Measurements from ENCODE around the gene PPEF1. TPM values are rescaled to one million over a fixed set of nuclear protein-coding genes. Genes with fewer than 3 reads are reported as not detected.
A peak's percentile ranks its signal among the peaks of the same experiment; 100 is the strongest.

Gene PPEF1, protein sequence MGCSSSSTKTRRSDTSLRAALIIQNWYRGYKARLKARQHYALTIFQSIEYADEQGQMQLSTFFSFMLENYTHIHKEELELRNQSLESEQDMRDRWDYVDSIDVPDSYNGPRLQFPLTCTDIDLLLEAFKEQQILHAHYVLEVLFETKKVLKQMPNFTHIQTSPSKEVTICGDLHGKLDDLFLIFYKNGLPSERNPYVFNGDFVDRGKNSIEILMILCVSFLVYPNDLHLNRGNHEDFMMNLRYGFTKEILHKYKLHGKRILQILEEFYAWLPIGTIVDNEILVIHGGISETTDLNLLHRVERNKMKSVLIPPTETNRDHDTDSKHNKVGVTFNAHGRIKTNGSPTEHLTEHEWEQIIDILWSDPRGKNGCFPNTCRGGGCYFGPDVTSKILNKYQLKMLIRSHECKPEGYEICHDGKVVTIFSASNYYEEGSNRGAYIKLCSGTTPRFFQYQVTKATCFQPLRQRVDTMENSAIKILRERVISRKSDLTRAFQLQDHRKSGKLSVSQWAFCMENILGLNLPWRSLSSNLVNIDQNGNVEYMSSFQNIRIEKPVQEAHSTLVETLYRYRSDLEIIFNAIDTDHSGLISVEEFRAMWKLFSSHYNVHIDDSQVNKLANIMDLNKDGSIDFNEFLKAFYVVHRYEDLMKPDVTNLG
- not detected in 2 replicates for total RNA-seq (2014; rRNA removed; shearing (Covaris generic); ENCODE audit: low replicate concordance)

DNA sequence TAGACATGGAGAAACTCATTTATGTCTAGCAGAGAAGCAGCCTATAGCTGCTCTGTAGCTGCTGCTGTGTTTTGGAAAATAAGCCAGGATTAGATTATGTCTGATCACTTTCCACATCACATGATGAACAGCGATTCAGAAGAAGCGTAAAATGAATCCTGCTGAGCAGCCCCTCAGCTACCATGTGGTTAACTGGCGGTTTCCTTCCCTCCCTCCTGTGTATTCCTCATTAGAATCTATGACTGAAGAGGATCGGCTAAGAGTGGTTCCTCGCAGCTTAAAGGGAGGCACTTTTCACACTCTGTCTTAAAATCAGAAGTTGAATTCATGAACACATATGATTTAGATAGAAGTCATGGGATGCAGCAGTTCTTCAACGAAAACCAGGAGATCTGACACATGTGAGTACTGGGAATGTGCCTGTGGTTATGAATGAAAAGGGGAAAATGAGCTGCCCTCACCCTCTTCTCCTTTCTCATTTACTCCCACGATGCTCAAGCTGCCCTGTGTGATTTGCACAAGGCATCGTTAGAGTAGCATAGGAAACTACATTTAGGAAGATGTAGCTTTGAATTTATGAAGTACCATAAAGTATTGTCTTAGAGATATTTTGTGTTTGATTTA, at the start of gene PPEF1:
Gene PPEF1 (plus strand): TSS at position 220 of the 624 bp plus-strand sequence. CDS start 136 bp downstream, at position 356.
- H3K27me3 ChIP-seq (ENCODE audit: low read length) = no peaks in the 10 kb centered on the region
- no peak for DNase-seq
- no peak within 1 kb of the TSS for H3K4me2 ChIP-seq (ENCODE audit: low read depth, low read length, poor library complexity, severe bottlenecking)
- no peaks in the 10 kb centered on the region for H3K9me3 ChIP-seq (ENCODE audit: low read length)
- no peaks in the 10 kb centered on the region for H3K4me1 ChIP-seq (ENCODE audit: low read length)
- H2AFZ ChIP-seq (ENCODE audit: low read length) = no peak within 1 kb of the TSS
- H4K20me1 ChIP-seq (ENCODE audit: insufficient read depth, low read depth, low read length) = no peaks in the 10 kb centered on the region
- no peaks in the 10 kb centered on the region for H3K36me3 ChIP-seq (ENCODE audit: insufficient read depth, low read length)
- no peaks in the 10 kb centered on the region for H3K79me2 ChIP-seq (ENCODE audit: low read length)
- no peaks in the 10 kb centered on the region for H3K9me2 ChIP-seq (replicated peaks; ENCODE audit: insufficient read depth, low read length)
- H3K9ac ChIP-seq (ENCODE audit: low read length) = no peak within 1 kb of the TSS
- no peak within 1 kb of the TSS for H3K4me3 ChIP-seq (ENCODE audit: low read length)
- H3K27ac ChIP-seq (ENCODE audit: low read length) = no peak within 1 kb of the TSS

DNA sequence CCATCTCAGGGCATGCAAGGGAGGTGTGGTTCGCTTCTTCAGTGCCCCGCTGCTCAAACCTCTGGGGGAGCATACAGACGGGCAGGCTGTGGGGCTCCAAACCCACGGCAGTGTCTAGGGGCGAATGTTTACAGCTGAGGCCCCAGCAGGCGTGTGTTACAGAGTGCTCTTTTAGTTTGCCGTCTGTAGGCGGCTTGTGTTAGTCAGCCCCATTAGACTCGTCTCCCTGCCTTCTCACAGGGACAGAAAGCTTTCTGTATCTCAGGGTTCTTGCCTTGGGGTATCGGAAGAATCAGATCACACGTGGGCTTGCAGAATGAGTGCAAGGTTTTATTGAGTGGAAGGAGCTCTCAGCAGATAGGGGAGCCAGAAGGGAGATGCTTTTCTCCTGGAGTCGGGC, 46.2 kb upstream of the PPEF1 start:
- no peaks in the 10 kb centered on the region for H3K9me3 ChIP-seq (ENCODE audit: low read length)

DNA sequence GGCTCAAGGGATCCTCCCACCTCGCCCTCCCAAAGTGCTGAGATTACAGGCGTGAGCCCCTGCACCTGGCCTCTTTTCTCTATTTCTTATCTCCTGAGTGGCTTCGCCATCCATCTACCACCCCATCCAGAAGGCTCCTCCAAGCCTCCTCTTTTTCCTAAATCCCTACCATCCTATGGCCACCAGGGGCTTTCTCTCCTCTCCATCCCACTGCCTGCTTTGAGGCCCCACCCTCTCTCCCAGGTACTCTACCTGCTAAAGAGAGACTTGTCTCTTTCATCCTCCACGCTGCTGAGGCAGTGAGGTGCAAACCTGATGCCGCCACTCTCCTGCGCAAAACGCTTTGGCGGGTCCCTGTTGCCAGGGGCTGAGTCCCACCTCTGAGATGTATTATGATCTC, 42.5 kb upstream of the PPEF1 start:
- H3K27ac ChIP-seq (ENCODE audit: low read length) = no peak overlapping the region
- H3K9me2 ChIP-seq (replicated peaks; ENCODE audit: insufficient read depth, low read length) = no peaks in the 10 kb centered on the region
- no peak overlapping the region for H3K4me3 ChIP-seq (ENCODE audit: low read length)
- H3K4me2 ChIP-seq (ENCODE audit: low read depth, low read length, poor library complexity, severe bottlenecking) = no peak overlapping the region
- no peaks in the 10 kb centered on the region for H3K36me3 ChIP-seq (ENCODE audit: insufficient read depth, low read length)
- no peaks in the 10 kb centered on the region for H3K9me3 ChIP-seq (ENCODE audit: low read length)
- no peaks in the 10 kb centered on the region for H4K20me1 ChIP-seq (ENCODE audit: insufficient read depth, low read depth, low read length)
- no peak overlapping the region for H2AFZ ChIP-seq (ENCODE audit: low read length)
- no peak for DNase-seq
- no peaks in the 10 kb centered on the region for H3K4me1 ChIP-seq (ENCODE audit: low read length)
- no peaks in the 10 kb centered on the region for H3K79me2 ChIP-seq (ENCODE audit: low read length)
- no peaks in the 10 kb centered on the region for H3K27me3 ChIP-seq (ENCODE audit: low read length)
- no peak overlapping the region for H3K9ac ChIP-seq (ENCODE audit: low read length)

More for the DNA sequence above, 46.2 kb upstream of the PPEF1 start:
- H4K20me1 ChIP-seq (ENCODE audit: insufficient read depth, low read depth, low read length) = no peaks in the 10 kb centered on the region
- no peak overlapping the region for H3K27ac ChIP-seq (ENCODE audit: low read length)
- H3K4me2 ChIP-seq (ENCODE audit: low read depth, low read length, poor library complexity, severe bottlenecking) = no peak overlapping the region
- H3K36me3 ChIP-seq (ENCODE audit: insufficient read depth, low read length) = no peaks in the 10 kb centered on the region
- H3K27me3 ChIP-seq (ENCODE audit: low read length) = no peaks in the 10 kb centered on the region
- H3K9me2 ChIP-seq (replicated peaks; ENCODE audit: insufficient read depth, low read length) = no peaks in the 10 kb centered on the region
- H3K4me1 ChIP-seq (ENCODE audit: low read length) = no peaks in the 10 kb centered on the region
- no peaks in the 10 kb centered on the region for H3K79me2 ChIP-seq (ENCODE audit: low read length)
- no peak for DNase-seq
- H2AFZ ChIP-seq (ENCODE audit: low read length) = no peak overlapping the region
- H3K4me3 ChIP-seq (ENCODE audit: low read length) = no peak overlapping the region
- H3K9ac ChIP-seq (ENCODE audit: low read length) = no peak overlapping the region

DNA sequence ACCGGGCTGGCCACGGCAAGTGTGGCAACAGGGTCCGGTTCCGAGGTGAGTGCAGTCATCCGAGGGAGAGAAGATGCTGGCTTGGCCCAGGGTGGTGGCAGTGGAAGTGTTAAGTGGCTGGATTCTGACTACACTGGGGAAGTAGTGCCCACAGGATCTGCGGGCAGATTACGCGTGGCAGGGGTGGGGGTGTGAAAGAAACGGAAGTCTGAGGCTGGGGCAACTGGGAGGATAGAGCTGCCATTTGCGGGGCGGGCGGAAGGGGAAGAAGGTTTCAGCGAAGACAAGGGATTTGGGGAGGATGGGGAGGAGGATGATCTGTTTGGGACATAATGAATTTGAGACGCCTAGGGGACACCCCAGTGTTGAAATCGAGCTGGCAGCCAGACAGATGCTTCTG, 40.8 kb upstream of the PPEF1 start:
- Histone ChIP-seq H4K20me1 (ENCODE audit: insufficient read depth, low read depth, low read length) (no peaks in the 10 kb centered on the region), H3K27ac (ENCODE audit: low read length) (no peak overlapping the region), H3K9me2 (replicated peaks; ENCODE audit: insufficient read depth, low read length) (no peaks in the 10 kb centered on the region), H3K9ac (ENCODE audit: low read length) (no peak overlapping the region), H3K36me3 (ENCODE audit: insufficient read depth, low read length) (no peaks in the 10 kb centered on the region), H3K9me3 (ENCODE audit: low read length) (no peaks in the 10 kb centered on the region), H3K4me2 (ENCODE audit: low read depth, low read length, poor library complexity, severe bottlenecking) (no peak overlapping the region), H3K4me3 (ENCODE audit: low read length) (no peak overlapping the region), H3K4me1 (ENCODE audit: low read length) (no peaks in the 10 kb centered on the region), H3K27me3 (ENCODE audit: low read length) (no peaks in the 10 kb centered on the region), H3K79me2 (ENCODE audit: low read length) (no peaks in the 10 kb centered on the region), H2AFZ (ENCODE audit: low read length) (no peak overlapping the region)
- DNase-seq = no peak

DNA sequence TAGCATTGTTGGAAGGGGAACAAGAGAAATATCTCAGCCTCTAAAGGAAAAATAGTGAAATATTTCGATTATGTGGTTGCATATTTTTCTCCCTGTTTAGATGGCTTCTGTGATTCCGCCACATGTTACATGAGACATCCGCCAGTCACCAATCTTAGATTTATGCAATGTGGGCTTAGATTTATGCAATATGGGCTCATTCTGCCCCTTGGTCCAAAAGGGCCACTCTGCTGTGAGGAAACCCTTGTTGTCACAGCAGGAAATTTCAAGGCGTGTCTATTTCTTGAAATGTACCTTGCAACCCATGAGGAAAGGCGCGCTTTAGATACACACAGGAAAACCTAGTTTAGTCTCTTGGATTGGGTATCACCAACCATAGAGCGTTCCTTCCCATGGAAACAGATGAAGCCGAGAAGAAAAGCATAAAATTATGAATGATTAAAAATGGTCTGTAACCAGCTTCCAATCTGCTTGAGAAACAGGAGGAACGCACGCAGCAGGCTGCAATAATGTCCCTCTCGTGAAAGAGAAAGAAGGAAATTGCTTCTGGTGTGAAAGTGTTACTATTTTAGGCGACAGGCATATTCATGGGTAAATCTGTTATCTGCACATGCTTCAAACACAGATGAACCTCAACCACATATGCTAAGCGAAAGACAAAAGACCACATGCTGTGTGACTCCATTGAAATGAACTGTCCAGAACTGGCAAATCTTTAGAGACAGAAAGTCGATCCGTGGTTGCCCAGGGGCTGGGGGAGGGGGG, 39.2 kb upstream of the PPEF1 start:
- no peaks in the 10 kb centered on the region for H3K4me1 ChIP-seq (ENCODE audit: low read length)
- no peaks in the 10 kb centered on the region for H3K79me2 ChIP-seq (ENCODE audit: low read length)
- H3K4me3 ChIP-seq (ENCODE audit: low read length) = no peak overlapping the region
- no peaks in the 10 kb centered on the region for H3K36me3 ChIP-seq (ENCODE audit: insufficient read depth, low read length)
- no peaks in the 10 kb centered on the region for H3K9me3 ChIP-seq (ENCODE audit: low read length)
- DNase-seq = no peak
- no peak overlapping the region for H3K4me2 ChIP-seq (ENCODE audit: low read depth, low read length, poor library complexity, severe bottlenecking)
- H2AFZ ChIP-seq (ENCODE audit: low read length) = no peak overlapping the region
- H3K9me2 ChIP-seq (replicated peaks; ENCODE audit: insufficient read depth, low read length) = no peaks in the 10 kb centered on the region
- no peak overlapping the region for H3K9ac ChIP-seq (ENCODE audit: low read length)
- no peaks in the 10 kb centered on the region for H4K20me1 ChIP-seq (ENCODE audit: insufficient read depth, low read depth, low read length)
- H3K27me3 ChIP-seq (ENCODE audit: low read length) = no peaks in the 10 kb centered on the region
- no peak overlapping the region for H3K27ac ChIP-seq (ENCODE audit: low read length)

DNA sequence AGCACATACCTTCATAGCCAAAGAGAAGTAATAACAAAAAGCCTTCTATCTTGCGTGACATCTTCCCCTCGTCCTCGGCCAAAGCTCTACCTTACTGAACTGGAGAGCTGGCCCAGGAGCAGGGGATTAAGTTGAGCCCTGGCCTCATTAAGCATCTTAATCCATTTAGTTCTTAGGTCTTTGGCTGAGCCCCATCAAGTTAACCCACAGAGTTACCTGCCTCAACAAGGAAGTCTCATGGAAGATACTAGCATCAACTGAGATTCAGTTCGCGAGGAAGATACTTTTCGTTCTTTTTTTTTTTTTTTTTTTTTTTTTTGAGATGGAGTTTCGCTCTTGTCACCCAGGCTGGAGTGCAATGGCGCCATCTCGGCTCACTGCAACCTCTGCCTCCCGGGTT, 35.4 kb upstream of the PPEF1 start, which contains the start of gene RS1:
Gene RS1 (minus strand): TSS at position 101 of the 400 bp plus-strand sequence. CDS start 40 bp downstream, at position 61.
- Histone ChIP-seq H3K79me2 (ENCODE audit: low read length) (no peaks in the 10 kb centered on the region), H3K9me2 (replicated peaks; ENCODE audit: insufficient read depth, low read length) (no peaks in the 10 kb centered on the region), H3K9me3 (ENCODE audit: low read length) (no peaks in the 10 kb centered on the region), H4K20me1 (ENCODE audit: insufficient read depth, low read depth, low read length) (no peaks in the 10 kb centered on the region), H3K4me3 (ENCODE audit: low read length) (no peak within 1 kb of the TSS), H3K27ac (ENCODE audit: low read length) (no peak within 1 kb of the TSS), H3K4me1 (ENCODE audit: low read length) (peaks cover 10% of the 10 kb centered on the region), H3K4me2 (ENCODE audit: low read depth, low read length, poor library complexity, severe bottlenecking) (no peak within 1 kb of the TSS), H3K27me3 (ENCODE audit: low read length) (no peaks in the 10 kb centered on the region), H3K9ac (ENCODE audit: low read length) (no peak within 1 kb of the TSS), H3K36me3 (ENCODE audit: insufficient read depth, low read length) (no peaks in the 10 kb centered on the region), H2AFZ (ENCODE audit: low read length) (no peak within 1 kb of the TSS)
- no peak for DNase-seq

DNA sequence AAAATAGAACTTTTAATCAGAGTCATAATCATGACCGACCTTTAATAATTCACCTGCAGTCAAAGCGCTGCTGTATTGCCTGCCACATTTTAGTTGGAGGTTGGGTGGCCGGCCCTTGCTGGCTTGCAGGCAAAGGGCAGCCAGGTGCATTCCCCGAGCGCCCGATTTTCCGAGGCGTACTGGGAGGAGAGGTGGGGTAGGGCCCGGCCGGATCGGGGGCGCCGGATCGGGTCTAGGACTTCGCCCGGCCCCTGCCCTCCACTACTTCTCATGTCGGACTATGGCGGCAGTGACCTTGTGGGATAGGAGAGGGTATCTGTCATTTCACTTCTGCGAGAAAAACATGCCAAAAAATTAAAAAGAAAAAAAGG, 33.0 kb upstream of the PPEF1 start:
- Histone ChIP-seq H4K20me1 (ENCODE audit: insufficient read depth, low read depth, low read length) (no peaks in the 10 kb centered on the region), H3K4me2 (ENCODE audit: low read depth, low read length, poor library complexity, severe bottlenecking) (peak overlapping the region; percentile 34), H3K79me2 (ENCODE audit: low read length) (no peaks in the 10 kb centered on the region), H3K27ac (ENCODE audit: low read length) (no peak overlapping the region), H3K9me3 (ENCODE audit: low read length) (no peaks in the 10 kb centered on the region), H3K4me3 (ENCODE audit: low read length) (peak overlapping the region; percentile 41; the same call in 1 of the 2 replicates), H3K4me1 (ENCODE audit: low read length) (peaks cover 10% of the 10 kb centered on the region), H3K9me2 (replicated peaks; ENCODE audit: insufficient read depth, low read length) (no peaks in the 10 kb centered on the region), H2AFZ (ENCODE audit: low read length) (no peak overlapping the region), H3K9ac (ENCODE audit: low read length) (no peak overlapping the region), H3K36me3 (ENCODE audit: insufficient read depth, low read length) (no peaks in the 10 kb centered on the region), H3K27me3 (ENCODE audit: low read length) (no peaks in the 10 kb centered on the region)
- no peak for DNase-seq

Measured in Karpas-422 (cell line).